Stimulated activated effector memory CD8-positive, alpha-beta T cell treated with anti-CD3 and anti-CD28 coated beads, Interleukin-12 subunit alpha, Interleukin-12 subunit beta, amount 100 ng/mL, for 72 hours (primary cell): ENCODE results near the gene FGF1.

ENCODE experiments used
- ATAC-seq: fragments of 150-1000 bp; cut with Tn5 transposase; 2 replicates; pipeline ENCODE4 v1.10.0; 2021
- DNase-seq, 2 donors: peaks; one replicate each; pipeline ENCODE4 v3.0.0; 2021 to 2022; ENCODE audit warnings: low spot score in 2 of 2
- H3K27ac Mint-ChIP-seq: one replicate; pipeline ENCODE4 v1.8.0; 2022; ENCODE audit warnings: mild to moderate bottlenecking, mixed read lengths
- H3K36me3 Mint-ChIP-seq: one replicate; pipeline ENCODE4 v1.8.0; 2022; ENCODE audit warnings: mild to moderate bottlenecking, mixed read lengths
- H3K4me1 Mint-ChIP-seq: one replicate; pipeline ENCODE4 v1.8.0; 2022; ENCODE audit warnings: mixed read lengths
- H3K4me3 Mint-ChIP-seq: one replicate; pipeline ENCODE4 v1.8.0; 2022; ENCODE audit warnings: mild to moderate bottlenecking, mixed read lengths
- H3K9me3 Mint-ChIP-seq: one replicate; pipeline ENCODE4 v1.8.0; 2022; ENCODE audit warnings: mixed read lengths

Gene FGF1

DNA sequence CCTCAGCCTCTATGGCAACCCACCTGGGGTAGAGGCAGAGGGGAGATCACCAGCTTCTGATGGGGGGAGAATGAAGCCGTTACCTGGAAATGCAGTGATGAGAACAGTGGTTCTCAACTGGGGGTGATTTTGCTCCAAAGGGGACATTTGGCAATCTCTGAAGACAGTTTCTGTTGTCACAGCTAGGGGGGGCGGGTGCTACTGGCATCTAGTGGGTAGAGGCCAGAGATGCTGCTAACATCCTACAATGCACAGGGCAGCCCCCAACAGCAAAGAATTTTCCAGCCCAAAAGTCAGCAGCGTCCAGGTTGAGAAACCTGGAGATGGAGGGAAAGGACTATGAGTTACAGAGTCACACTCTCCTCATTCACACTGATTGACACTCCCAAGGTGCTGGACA lies 84.5 kb downstream of the FGF1 start:
- H3K9me3 Mint-ChIP-seq, result no peaks in the 10 kb centered on the region
- no peak overlapping the region for H3K27ac Mint-ChIP-seq
- ATAC-seq (no peak), DNase-seq (no peak)
- no peaks in the 10 kb centered on the region for H3K36me3 Mint-ChIP-seq
- peaks cover 9% of the 10 kb centered on the region for H3K4me1 Mint-ChIP-seq
- H3K4me3 Mint-ChIP-seq, result no peak overlapping the region

DNA sequence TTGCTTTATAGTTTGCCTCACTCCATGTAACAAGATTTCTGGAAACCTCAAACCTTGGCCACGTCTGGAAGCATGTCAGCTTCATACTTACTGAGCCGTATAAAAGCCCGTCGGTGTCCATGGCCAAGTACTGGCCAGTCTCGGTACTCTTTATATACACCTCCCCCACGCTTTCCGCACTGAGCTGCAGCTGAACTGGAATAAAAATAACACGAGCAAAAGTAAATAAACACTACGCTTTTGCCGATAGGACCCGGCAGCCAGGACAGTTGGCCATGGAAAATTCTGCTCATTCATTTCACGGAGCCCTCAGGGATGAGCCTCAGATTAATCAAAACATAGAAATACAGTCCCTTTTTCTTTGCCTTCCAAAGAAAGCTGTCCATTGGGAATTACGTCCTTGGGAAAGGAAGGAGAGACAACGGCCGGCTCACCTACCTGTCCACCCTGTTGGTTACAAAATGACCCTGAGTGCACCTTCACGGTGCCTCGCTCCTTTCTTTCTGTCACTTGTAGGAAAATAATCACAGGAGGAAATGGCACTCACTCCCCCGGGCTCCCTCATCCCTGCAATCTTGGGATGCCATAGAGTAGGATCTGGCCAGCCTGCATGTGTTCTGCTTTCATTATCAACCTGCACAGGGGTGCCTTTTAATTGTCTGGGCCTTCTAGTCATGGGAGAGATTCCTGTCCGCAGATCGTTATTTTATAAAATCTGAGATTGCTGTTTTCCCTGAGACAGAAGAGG lies 85.1 kb downstream of the FGF1 start:
- DNase-seq (no peak), ATAC-seq (no peak)
- H3K4me3 Mint-ChIP-seq, result no peak overlapping the region
- no peak overlapping the region for H3K27ac Mint-ChIP-seq
- H3K4me1 Mint-ChIP-seq, result peaks cover 9% of the 10 kb centered on the region
- no peaks in the 10 kb centered on the region for H3K9me3 Mint-ChIP-seq
- H3K36me3 Mint-ChIP-seq, result no peaks in the 10 kb centered on the region

DNA sequence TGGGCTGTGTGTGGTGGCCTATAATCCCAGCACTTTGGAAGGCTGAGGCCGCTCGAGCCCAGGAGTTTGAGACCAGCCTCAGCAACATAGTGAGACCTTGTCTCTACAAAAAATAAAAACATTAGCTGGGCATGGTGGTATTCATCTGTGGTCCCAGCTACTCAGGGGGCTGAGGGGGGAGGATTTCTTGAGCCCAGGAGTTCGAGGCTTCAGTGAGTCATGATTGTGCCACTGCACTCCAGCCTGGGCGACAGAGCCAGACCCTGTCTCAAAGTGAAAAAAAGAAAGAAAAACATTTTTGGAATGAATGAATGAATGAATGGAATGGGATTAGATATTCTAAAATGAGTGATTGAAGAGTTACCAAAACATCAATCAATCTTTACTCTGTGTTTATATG lies 85.8 kb downstream of the FGF1 start:
- no peak for DNase-seq
- Mint-ChIP-seq H3K4me3 (no peak overlapping the region), H3K27ac (no peak overlapping the region)

DNA sequence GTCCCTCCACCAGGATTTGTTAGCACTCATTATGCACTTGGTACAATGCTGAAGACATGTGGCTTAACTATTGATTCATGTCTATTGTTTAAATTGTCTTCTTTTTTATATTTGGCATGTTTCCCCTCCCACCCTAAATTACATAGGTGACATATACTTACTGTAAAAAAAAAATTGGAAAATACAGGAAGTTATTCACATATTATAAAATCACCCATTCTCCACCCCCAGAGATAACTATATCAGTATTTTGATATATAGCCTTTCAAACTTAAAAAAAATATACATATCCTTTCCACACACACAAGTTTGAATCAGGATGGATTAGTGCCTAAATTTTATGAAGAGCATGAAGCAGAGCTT lies 87.6 kb downstream of the FGF1 start:
- Mint-ChIP-seq H3K27ac (no peak overlapping the region), H3K36me3 (no peaks in the 10 kb centered on the region), H3K4me3 (no peak overlapping the region), H3K4me1 (peaks cover 9% of the 10 kb centered on the region), H3K9me3 (no peaks in the 10 kb centered on the region)
- DNase-seq, result no peak
- no peak for ATAC-seq

More for the DNA sequence above, 85.8 kb downstream of the FGF1 start:
- Mint-ChIP-seq H3K36me3 (no peaks in the 10 kb centered on the region), H3K9me3 (no peaks in the 10 kb centered on the region), H3K4me1 (peaks cover 9% of the 10 kb centered on the region)
- ATAC-seq, result no peak

DNA sequence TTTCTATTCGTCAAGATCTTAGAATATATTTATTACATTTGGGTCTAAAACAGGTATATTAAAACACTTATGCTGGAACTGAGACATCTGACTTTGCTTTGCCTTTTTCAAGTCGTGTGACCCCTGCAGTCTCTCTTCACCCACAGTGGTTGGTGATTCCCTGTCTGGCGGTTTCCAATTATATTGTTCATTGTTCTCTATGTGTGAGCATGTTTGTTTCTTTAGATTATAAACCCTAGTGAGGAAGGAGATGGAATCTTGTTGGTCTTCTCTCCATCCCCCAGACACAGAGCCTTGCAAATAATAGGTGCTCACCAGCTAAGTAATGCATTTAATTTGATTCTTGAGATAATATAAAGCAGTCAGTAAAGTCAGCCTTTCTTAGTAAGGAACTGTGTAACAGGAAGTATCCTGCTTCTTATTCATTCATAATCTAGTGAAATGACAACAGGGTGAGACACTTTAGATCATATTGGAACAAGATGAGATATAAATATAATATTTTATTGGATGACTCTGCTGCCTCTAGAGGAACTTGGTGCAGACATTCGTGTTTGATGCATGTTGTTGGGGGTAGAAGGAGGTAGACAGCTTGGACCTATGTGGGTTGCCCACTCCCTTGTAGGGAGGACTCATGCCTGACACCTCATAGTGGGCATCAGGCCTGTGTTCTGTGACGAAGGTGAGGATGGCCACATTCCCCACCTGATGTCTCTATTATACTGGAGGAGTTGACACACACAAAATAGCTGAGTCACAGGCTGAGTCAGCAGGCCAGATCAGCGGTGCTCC lies 88.1 kb downstream of the FGF1 start:
- Mint-ChIP-seq H3K9me3 (no peaks in the 10 kb centered on the region), H3K36me3 (no peaks in the 10 kb centered on the region), H3K27ac (no peak overlapping the region), H3K4me1 (peaks cover 9% of the 10 kb centered on the region), H3K4me3 (no peak overlapping the region)
- ATAC-seq (peak; percentile 88), DNase-seq (peak; percentile 3 to 54)

DNA sequence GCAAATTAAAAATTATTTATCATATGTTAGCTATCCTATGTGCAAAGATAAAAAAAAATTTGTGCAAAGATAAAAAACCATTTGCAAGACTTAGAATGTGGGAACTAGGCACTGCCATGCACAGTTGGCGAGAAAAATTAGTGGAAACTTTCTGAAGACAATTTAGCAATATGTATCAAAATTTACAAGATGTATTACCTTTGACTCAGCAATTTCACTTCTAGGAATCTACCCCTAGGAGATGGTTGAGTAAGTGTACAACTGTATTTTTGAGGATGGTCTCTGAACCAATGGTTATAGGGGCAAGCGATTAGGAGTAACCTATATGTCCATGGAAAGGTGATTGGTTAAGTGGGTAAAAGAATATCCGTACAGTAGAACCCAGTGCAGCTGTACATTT lies 88.9 kb downstream of the FGF1 start:
- Mint-ChIP-seq H3K9me3 (no peaks in the 10 kb centered on the region), H3K36me3 (no peaks in the 10 kb centered on the region), H3K27ac (no peak overlapping the region), H3K4me3 (no peak overlapping the region), H3K4me1 (peaks cover 9% of the 10 kb centered on the region)
- DNase-seq, result no peak
- no peak for ATAC-seq

DNA sequence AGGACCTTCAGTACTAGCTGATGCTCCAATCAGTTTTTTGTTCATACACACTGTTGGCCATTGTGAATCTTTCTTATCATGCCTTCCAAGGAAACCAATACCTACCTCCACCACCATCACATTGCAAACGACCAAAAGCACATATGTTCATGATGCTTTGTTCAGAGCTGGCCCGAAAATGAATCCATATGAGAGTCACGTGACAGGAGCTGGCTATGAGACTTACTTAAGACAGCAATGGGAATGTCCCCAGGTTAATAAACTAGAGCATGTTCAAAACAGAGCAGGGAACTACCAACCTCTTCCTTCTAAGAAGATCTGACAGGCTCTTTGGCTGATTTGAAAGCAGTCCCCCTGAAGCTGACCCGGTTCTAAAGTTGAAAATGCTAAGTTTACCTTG lies 93.5 kb downstream of the FGF1 start:
- no peak for ATAC-seq
- no peaks in the 10 kb centered on the region for H3K9me3 Mint-ChIP-seq
- H3K27ac Mint-ChIP-seq, result no peak overlapping the region
- no peak for DNase-seq
- no peaks in the 10 kb centered on the region for H3K4me1 Mint-ChIP-seq
- peaks cover 4% of the 10 kb centered on the region for H3K36me3 Mint-ChIP-seq
- no peak overlapping the region for H3K4me3 Mint-ChIP-seq

DNA sequence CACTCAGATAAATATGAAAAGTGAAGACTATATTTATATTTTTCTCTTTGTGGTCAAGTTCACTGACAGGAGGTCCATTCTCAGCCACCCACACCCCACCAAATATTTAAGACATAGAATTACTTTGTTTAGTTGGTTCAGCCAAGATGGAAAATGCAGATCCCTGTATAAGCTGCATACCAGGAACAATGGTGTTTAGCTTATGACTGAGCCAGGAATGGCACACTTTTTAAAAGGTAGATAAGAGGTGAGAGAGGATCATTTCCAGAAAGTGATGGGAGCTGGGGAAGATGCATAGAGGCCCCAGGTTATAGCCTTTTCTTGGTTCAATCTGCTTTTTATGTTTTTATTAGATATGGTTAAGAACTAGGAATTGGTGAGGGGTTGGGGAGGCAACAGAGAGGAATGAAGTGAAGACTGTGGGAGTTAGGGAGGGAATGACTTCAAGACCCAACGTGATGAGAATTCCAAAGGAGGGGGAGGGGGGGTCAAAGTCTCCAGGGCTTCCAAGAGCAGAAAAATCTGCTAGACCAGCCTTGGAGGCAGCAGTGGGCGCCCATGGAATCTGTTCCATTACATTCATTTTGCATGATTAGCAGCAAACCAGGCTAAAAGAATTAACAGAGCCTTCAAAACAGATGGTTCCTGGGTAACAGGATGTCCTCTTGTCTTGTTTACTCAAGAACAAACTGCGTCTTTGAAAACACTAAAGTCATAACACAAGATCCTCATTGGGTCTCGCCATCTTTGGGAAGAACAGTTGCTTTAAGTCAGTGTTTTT lies 95.2 kb downstream of the FGF1 start:
- no peak for DNase-seq
- Mint-ChIP-seq H3K36me3 (peaks cover 4% of the 10 kb centered on the region), H3K4me1 (no peaks in the 10 kb centered on the region), H3K4me3 (no peak overlapping the region), H3K9me3 (no peaks in the 10 kb centered on the region), H3K27ac (no peak overlapping the region)
- no peak for ATAC-seq

DNA sequence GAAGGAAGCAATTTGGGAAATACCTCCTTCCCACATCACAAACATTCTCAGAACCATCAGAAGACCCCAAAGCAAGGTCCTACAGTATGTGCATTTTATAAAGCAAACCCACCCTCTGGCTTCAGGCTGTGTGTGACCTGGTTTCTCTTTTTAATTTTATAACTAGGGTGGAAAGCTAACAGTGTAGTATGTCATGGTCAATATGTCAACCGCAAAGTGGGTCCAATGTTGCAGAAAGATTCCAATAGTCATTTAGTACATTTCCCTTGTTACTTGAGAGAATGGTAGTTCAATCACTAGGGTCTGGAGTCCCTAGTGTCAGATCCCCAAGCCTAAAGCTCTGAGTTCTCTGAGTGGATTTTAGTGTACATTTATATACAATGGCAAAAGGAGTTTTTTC lies 96.2 kb downstream of the FGF1 start:
- Mint-ChIP-seq H3K9me3 (no peaks in the 10 kb centered on the region), H3K4me3 (no peak overlapping the region), H3K27ac (no peak overlapping the region), H3K4me1 (no peaks in the 10 kb centered on the region), H3K36me3 (peaks cover 4% of the 10 kb centered on the region)
- ATAC-seq (no peak), DNase-seq (no peak)

DNA sequence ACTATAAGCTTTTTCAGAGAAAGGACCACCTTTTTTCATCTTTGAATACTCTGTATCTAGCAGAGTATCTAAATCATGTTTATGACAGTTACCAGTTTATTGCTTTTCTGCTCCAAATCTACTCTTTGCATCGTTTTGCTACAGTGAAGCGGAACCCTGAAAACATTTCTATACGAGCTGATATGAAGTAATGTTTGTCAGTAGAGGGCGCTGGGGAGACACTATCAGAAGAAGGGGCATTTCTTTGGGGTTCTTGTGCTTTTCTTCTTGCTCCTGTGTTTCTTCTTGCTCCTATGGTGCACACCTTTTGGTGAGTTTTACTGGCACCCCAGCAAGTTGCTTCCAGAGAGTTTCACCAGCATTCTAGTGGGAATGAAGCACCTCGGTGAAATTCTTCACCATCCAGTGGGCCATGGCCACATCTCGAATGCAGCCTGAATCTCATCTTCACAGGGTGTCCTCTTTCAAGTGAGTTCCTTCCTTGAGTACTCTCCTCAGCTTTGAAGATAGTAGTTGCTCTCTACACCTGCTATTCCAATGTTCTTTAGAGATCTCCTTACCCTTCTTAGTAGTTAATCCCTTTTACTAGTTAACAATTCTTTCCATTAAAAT lies 98.4 kb downstream of the FGF1 start:
- Mint-ChIP-seq H3K9me3 (no peaks in the 10 kb centered on the region), H3K27ac (no peak overlapping the region), H3K4me3 (no peak overlapping the region), H3K4me1 (no peaks in the 10 kb centered on the region), H3K36me3 (peaks cover 4% of the 10 kb centered on the region)
- ATAC-seq (no peak), DNase-seq (peak in 1 of 2 donors; percentile 9)

DNA sequence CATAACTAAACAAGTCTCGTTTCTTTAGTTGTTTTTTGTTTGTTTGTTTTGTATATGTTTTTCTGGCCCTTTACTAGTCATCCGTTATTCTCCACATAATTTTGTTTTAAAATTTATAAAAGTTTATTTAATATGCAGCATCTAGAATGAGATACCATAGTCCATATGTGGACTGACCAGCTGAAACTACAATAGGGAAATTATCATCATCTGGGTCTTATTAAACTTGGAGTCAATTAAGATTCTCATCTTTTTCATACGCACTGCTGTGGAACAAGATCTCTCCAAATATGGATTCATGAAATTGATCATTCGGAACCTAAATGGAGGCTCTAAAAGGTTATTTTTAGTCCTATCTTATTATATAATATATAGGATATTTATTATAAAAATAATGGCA lies 99.3 kb downstream of the FGF1 start:
- Mint-ChIP-seq H3K4me3 (no peak overlapping the region), H3K36me3 (peaks cover 4% of the 10 kb centered on the region), H3K9me3 (no peaks in the 10 kb centered on the region), H3K4me1 (peaks cover 1% of the 10 kb centered on the region), H3K27ac (no peak overlapping the region)
- no peak for ATAC-seq
- DNase-seq, result no peak

DNA sequence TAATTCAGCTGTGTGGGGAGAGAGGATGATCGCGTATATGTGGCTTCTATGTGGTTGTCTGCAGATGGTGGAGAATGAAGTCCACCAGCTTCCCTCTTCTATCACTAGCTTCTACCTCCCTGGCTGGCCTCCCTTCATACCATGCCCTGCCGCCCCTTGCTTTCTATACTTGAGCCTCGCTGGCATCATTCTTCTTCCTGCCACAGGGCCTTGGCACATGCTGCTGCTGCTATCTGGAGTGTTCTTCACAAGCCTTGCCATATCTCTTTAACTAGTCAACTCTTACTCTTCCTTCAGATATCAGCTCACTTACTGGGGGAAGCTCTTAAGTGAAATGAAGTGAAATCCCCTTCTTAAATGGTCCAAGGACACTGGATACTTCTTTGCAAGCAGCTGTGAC lies 100.4 kb downstream of the FGF1 start:
- no peak overlapping the region for H3K4me3 Mint-ChIP-seq
- H3K36me3 Mint-ChIP-seq, result peaks cover 4% of the 10 kb centered on the region
- ATAC-seq (no peak), DNase-seq (no peak)
- no peak overlapping the region for H3K27ac Mint-ChIP-seq
- peaks cover 8% of the 10 kb centered on the region for H3K4me1 Mint-ChIP-seq
- H3K9me3 Mint-ChIP-seq, result no peaks in the 10 kb centered on the region

DNA sequence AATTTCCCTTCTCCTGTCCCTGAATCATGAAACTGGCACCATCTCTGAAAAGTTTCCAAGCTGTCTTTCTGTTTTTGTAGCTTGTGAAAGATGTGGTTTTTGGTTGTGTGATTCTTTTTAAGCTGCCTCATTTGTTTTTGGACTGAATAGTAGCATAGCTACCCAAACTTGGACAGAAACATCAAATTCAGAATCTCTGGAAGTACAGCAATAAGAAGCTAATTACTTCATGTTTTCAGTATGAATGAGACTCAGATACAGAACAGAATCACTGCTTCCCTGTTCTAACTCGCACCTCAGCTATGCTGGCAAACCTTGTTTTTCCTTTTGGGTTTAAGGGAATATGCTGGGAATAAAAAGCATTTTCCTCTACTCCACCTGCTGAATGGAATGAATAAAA lies 101.0 kb downstream of the FGF1 start:
- DNase-seq (no peak), ATAC-seq (no peak)
- H3K36me3 Mint-ChIP-seq, result peaks cover 4% of the 10 kb centered on the region
- peaks cover 14% of the 10 kb centered on the region for H3K4me1 Mint-ChIP-seq
- no peaks in the 10 kb centered on the region for H3K9me3 Mint-ChIP-seq
- H3K27ac Mint-ChIP-seq, result no peak overlapping the region
- no peak overlapping the region for H3K4me3 Mint-ChIP-seq

DNA sequence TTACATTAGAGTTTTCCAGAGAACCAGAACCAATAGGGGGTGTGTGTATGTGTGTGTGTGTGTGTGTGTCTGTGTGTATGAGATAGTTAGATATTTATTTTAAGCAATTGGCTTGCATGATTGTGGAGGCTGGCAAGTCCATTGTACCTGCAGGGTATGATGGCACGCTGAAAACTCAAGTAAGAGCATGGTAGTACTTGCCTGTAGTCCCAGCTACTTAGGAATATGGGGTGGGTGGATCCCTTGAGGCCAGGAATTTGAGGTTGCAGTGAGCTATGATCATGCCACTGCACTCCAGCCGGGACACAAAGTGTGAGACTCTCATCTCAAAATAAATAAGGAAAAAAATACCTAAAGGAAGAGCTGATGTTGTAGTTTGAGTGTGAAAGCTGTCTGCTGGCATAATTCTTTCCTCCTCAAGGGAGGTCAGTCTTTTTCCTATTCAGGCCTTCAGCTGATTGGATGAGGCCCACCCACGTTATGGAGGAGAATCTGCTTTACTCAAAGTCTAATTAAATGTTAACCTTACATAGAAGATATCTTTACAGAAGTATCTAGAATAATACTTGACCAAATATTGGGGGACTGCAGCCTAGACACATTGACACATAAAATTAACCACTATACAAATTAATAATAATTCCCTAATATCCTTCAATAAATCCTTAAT lies 107.6 kb downstream of the FGF1 start:
- H3K27ac Mint-ChIP-seq, result no peak overlapping the region
- peaks cover 7% of the 10 kb centered on the region for H3K9me3 Mint-ChIP-seq
- no peak overlapping the region for H3K4me3 Mint-ChIP-seq
- ATAC-seq (no peak), DNase-seq (no peak)
- no peaks in the 10 kb centered on the region for H3K36me3 Mint-ChIP-seq
- H3K4me1 Mint-ChIP-seq, result peaks cover 14% of the 10 kb centered on the region

DNA sequence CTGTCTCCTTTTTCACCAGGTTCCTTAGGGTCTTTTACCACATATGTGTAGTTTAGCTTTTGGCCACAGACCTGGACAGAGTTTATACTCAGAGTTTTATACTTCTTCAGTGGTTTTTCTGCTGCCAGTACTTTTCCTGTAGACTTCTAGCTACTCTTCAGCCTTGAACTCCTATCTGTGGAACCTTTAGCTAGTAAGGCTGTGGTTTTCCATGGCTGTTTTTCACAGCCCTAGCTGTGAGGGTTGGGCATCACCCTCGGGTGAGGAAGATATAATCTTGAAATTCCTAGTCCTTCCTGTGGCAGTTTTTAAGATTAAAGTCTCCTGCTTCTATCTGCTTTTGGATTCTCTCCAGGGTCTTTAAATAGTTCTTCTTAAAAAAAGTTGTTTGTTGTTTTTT lies 109.1 kb downstream of the FGF1 start:
- Mint-ChIP-seq H3K4me3 (no peak overlapping the region), H3K27ac (no peak overlapping the region), H3K4me1 (peaks cover 14% of the 10 kb centered on the region), H3K36me3 (no peaks in the 10 kb centered on the region), H3K9me3 (peaks cover 7% of the 10 kb centered on the region)
- DNase-seq, result no peak
- ATAC-seq, result no peak
